A673 (cell line): Measurements from ENCODE around the gene RNASE8.

Experiments
- CTCF ChIP-seq: fragments of 300-800, 200-600 bp; sonication (generic); conservative IDR thresholded peaks from 2 replicates; pipeline ENCODE4 v1.5.1; 2017; ENCODE audit warnings: low read depth, mild to moderate bottlenecking, antibody characterized with exemption, low read length, moderate library complexity, mixed read lengths
- EZH2 ChIP-seq: fragments of 200-600 bp; sonication (generic); IDR thresholded peaks from 2 replicates; pipeline ENCODE4 v1.6.1; 2017; ENCODE audit warnings: borderline replicate concordance, low read depth, mild to moderate bottlenecking, mixed read lengths, antibody characterized with exemption, low read length; ENCODE audit not compliant: poor library complexity, severe bottlenecking

DNA sequence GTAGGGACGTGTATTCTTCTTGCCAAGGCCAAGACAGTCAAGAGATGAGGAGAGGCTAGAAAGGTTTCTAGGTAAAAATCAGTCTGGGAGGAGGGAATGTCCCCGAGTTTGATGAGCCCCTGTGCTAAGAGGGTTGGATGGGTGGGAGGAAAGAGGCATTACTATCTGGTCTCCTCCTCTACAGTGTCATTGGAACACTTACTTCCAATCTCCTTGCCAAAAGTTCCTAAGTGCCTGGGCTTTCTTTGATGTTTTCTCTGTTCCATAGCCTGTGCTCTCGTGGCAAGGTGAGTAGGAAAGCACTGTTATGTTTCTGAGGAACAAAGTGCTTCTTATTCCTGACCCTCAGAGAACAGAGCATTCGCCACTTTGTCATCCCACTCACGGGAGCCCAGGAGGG, 22.9 kb upstream of the RNASE8 start, which contains the start of gene RNASE13:
- TF ChIP-seq CTCF (no peak), EZH2 (no peak)
